GM12873 (cell line): ENCODE results near the gene PAX8.
A peak's percentile ranks its signal among the peaks of the same experiment; 100 is the strongest.

Experiments
- CTCF ChIP-seq: IDR thresholded peaks from 2 replicates; pipeline ENCODE4 v1.5.1; 2012; ENCODE audit warnings: low read depth, mild to moderate bottlenecking, moderate library complexity, low read length, control low read depth; ENCODE audit not compliant: insufficient read depth; ENCODE audit errors: missing control alignments

The PAX8 gene

GRCh38 chr2:113255140-113256070 lies 23.3 kb downstream of the PAX8 start:
- TF ChIP-seq CTCF: no peak

- no peak for TF ChIP-seq CTCF
Observed at GRCh38 chr2:113253453-113253852, 25.3 kb downstream of the PAX8 start.

- no peak for TF ChIP-seq CTCF
Observed at GRCh38 chr2:113252047-113252590, 26.6 kb downstream of the PAX8 start.

GRCh38 chr2:113251118-113251517 lies 27.6 kb downstream of the PAX8 start:
- TF ChIP-seq CTCF: no peak

GRCh38 chr2:113248997-113249770 lies 29.5 kb downstream of the PAX8 start:
- peak; percentile 93 for TF ChIP-seq CTCF

- TF ChIP-seq CTCF: no peak
Observed at GRCh38 chr2:113246606-113247005, 32.1 kb downstream of the PAX8 start.

- TF ChIP-seq CTCF: no peak
Observed at GRCh38 chr2:113245276-113245711, 33.4 kb downstream of the PAX8 start.
